SH-SY5Y (cell line): Measurements from ENCODE around the gene RAVER2.

Experiments
- GATA2 ChIP-seq: IDR thresholded peaks from 2 replicates; pipeline ENCODE4 v1.6.1; 2011; ENCODE audit warnings: mild to moderate bottlenecking, low read depth, low read length
- GATA3 ChIP-seq: IDR thresholded peaks from 2 replicates; pipeline ENCODE4 v1.6.1; 2011; ENCODE audit warnings: low read depth, mild to moderate bottlenecking, low read length, moderate library complexity

- TF ChIP-seq GATA3 (no peak), GATA2 (no peak)
Observed at GRCh38 chr1:64875606-64876005, 130.7 kb downstream of the RAVER2 start.
